Heart right ventricle (tissue), 16 donors: Measurements from ENCODE around the gene RCAN2. TPM values are rescaled to one million over a fixed set of nuclear protein-coding genes. Genes with fewer than 3 reads are reported as not detected.

Experiments
- ATAC-seq, 8 donors: fragments of 200-7000 bp; cut with Tn5 transposase; one replicate each; pipeline ENCODE4 v1.9.1; 2020; ENCODE audit warnings: mild to moderate bottlenecking in 8 of 8, moderate library complexity in 8 of 8, moderate number of reproducible peaks in 1 of 8
- DNase-seq, 2 donors: peaks; one replicate each; pipeline ENCODE4 v3.0.0-alpha.2; 2020
- H3K27ac ChIP-seq, 10 donors: fragments of 200-600 bp; sonication (generic) in 2 of 10; one replicate each; pipeline versions ENCODE4 v1.5.0 to v1.8.0; 2020 to 2022; ENCODE audit warnings: mild to moderate bottlenecking in 3 of 10
- H3K27me3 ChIP-seq, 7 donors: fragments of 200-600 bp; one replicate each; pipeline ENCODE4 v1.8.0; 2021 to 2022; ENCODE audit warnings: mild to moderate bottlenecking in 2 of 7
- H3K36me3 ChIP-seq, 9 donors: fragments of 200-600 bp; sonication (generic) in 1 of 9; one replicate each; pipeline versions ENCODE4 v1.5.0 to v1.8.0; 2020 to 2022; ENCODE audit warnings: mild to moderate bottlenecking in 2 of 9
- H3K4me1 ChIP-seq, 9 donors: fragments of 200-600 bp; sonication (generic) in 1 of 9; one replicate each; pipeline versions ENCODE4 v1.5.0 to v1.8.0; 2020 to 2022; ENCODE audit warnings: mild to moderate bottlenecking in 4 of 9
- H3K4me3 ChIP-seq, 10 donors: fragments of 200-600 bp; sonication (generic) in 2 of 10; one replicate each; pipeline versions ENCODE4 v1.5.0 to v1.8.0; 2020 to 2022; ENCODE audit warnings: mild to moderate bottlenecking in 7 of 10, moderate library complexity in 2 of 10
- H3K9me3 ChIP-seq, 11 donors: fragments of 200-600 bp in 10 of 11; sonication (generic) in 2 of 11; one replicate each; pipeline versions ENCODE4 v1.5.0 to v1.8.0; 2013 to 2022; ENCODE audit warnings: mild to moderate bottlenecking in 2 of 11, control low read depth in 1 of 11, moderate library complexity in 1 of 11
- WGBS, 2 donors: extraction: QIAGEN DNeasy Blood & Tissue Kit; methylation state at CpG; one replicate each; pipeline ENCODE4 v1.1.7; 2013; ENCODE audit warnings: inconsistent platforms in 1 of 2; 5-methylcytosine and 5-hydroxymethylcytosine counted together
- intact Hi-C, 10 donors: fragments of 100-400 bp; cut with DNase I; formaldehyde crosslinking; loops; one replicate each; pipeline versions ENCODE4 v1.11.1 to v1.14.2; 2022
- polyA plus RNA-seq, 2 donors: library from polyadenylated mRNA; stranded (reverse); fragments of 200-250 nt; gene quantifications; one replicate each; pipeline ENCODE4 v1.2.3, GENCODE V29; 2013
- total RNA-seq, 10 donors: library from RNA; stranded (reverse); fragmentation: NEBNext Ultra II Directional in 3 of 10; extraction: Animal tissue kit (Norgen Biotek cat#: 25700) in 3 of 10; gene quantifications; one replicate each; pipeline versions ENCODE4 v1.2.1 to v1.2.4, GENCODE V29; 2021 to 2023
- TF ChIP-seq, protein P1 (sequence below), 9 donors: fragments of 200-600 bp; sonication (generic) in 2 of 9; IDR thresholded peaks; one replicate each; pipeline versions ENCODE4 v1.5.0 to v1.8.0; 2021 to 2022; ENCODE audit warnings: antibody characterized with exemption in 9 of 9, mild to moderate bottlenecking in 5 of 9, moderate library complexity in 1 of 9
- donor health status: Arrhythmogenic right ventricular cardiomyopathy.
- donor health status: ischemic (EF 13 %, LVEDD 7.1; RV severe dilation, severe dysfunction).
- donor health status: healthy with polysubstance abuse.
- donor health status: DM: no; HTN: yes; CAD: no.
- donor health status: DM: no; HTN: no; CAD: no.
- donor health status: ischemic (EF 25% LVEDD 6.9; RV normal size, moderate dysfunction).
- donor health status: ischemic (EF 25% LVEDD 5.7; RV mildly dilated, moderate dysfunction).
- donor health status: healthy.
- donor health status: DM: yes; HTN: yes; CAD: no.
- donor health status: Ischemic cardiomyopathy.
- donor health status: ischemic (EF 35%, LVEDD 5.7; RV mildly dilated, moderate dysfunction).
- donor health status: nonischemic (EF 11% LVEDD 7.7; RV severe dilation, severe dysfunction).
- donor health status: DM: yes; HTN: yes; CAD: no.
- donor health status: PGD.
- donor health status: ischemic (EF 29% LVEDD 5.4; RV normal size, mild dysfunction).
- donor health status: nonischemic (EF 23%, LVEDD 6.1; RV moderate dilation, normal function).

RCAN2 gene
- total and polyA plus RNA-seq, 12 donors: 51.0 to 352 (median 298) TPM

DNA sequence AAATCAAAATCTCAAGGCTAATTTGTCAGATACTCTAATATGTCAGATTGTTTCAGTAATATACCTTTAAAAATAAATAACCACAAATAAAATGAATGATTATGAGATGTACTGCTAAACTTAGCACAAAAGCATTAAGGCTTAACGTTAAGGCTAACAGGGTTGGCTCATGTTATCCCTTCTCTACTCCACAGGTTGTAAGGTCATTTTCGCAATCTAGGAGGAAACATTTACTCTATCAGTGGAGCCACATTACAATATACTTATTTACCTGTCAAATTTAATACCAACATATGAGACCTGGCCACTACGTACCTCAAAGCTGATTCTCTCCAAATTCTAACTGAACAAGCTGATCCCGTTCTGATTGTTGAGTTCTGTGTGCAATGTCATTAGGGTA is 95.7 kb downstream of the RCAN2 start:
- no peak overlapping the region for H3K27ac ChIP-seq
- 65 to 66% methylated on average over 4 of the region's 4 CpGs for WGBS, 2 donors
- no peaks in the 10 kb centered on the region for H3K9me3 ChIP-seq
- no peaks in the 10 kb centered on the region for H3K36me3 ChIP-seq
- intact Hi-C loops: no loop called here
- H3K27me3 ChIP-seq: no peaks in the 10 kb centered on the region
- no peak overlapping the region for H3K4me3 ChIP-seq
- DNase-seq (no peak), ATAC-seq (peak in 1 of 8 donors; percentile 20)
- peaks cover 0 to 53% (median 8%) of the 10 kb centered on the region in 9 donors for H3K4me1 ChIP-seq
- TF ChIP-seq, protein P1, sequence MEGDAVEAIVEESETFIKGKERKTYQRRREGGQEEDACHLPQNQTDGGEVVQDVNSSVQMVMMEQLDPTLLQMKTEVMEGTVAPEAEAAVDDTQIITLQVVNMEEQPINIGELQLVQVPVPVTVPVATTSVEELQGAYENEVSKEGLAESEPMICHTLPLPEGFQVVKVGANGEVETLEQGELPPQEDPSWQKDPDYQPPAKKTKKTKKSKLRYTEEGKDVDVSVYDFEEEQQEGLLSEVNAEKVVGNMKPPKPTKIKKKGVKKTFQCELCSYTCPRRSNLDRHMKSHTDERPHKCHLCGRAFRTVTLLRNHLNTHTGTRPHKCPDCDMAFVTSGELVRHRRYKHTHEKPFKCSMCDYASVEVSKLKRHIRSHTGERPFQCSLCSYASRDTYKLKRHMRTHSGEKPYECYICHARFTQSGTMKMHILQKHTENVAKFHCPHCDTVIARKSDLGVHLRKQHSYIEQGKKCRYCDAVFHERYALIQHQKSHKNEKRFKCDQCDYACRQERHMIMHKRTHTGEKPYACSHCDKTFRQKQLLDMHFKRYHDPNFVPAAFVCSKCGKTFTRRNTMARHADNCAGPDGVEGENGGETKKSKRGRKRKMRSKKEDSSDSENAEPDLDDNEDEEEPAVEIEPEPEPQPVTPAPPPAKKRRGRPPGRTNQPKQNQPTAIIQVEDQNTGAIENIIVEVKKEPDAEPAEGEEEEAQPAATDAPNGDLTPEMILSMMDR (IDR thresholded peaks at IDR 0.05): no peak

DNA sequence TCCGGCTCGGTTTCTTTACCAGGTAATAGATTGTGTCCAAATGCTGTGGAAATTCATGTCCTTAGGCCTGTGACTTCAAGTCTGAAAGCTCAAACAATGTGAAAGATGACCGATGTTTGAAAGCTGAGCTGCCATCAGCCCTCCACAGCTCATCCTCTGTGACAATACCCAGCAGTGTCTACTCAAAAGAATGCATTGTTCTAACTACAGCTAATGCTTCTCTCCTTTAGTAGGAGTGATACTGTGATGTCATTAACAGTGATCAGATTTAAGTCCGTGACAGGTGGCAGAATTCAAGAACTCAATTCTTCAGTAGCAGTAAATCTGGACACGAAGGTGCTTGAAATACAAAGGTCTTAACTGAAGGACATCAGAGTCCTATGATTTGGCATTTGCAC is 97.3 kb downstream of the RCAN2 start:
- intact Hi-C loops: no loop called here
- DNase-seq: no peak
- no peaks in the 10 kb centered on the region for H3K36me3 ChIP-seq
- H3K4me3 ChIP-seq: no peak overlapping the region
- peaks cover 0 to 37% (median 4%) of the 10 kb centered on the region in 9 donors for H3K4me1 ChIP-seq
- peak overlapping the region in 1 of 10 donors; percentile 5 for H3K27ac ChIP-seq
- WGBS, 2 donors: 57 to 68% methylated on average over 5 of the region's 5 CpGs
- H3K27me3 ChIP-seq: no peaks in the 10 kb centered on the region
- no peaks in the 10 kb centered on the region for H3K9me3 ChIP-seq
- TF ChIP-seq, protein P1 (IDR thresholded peaks at IDR 0.05): no peak
- no peak for ATAC-seq

DNA sequence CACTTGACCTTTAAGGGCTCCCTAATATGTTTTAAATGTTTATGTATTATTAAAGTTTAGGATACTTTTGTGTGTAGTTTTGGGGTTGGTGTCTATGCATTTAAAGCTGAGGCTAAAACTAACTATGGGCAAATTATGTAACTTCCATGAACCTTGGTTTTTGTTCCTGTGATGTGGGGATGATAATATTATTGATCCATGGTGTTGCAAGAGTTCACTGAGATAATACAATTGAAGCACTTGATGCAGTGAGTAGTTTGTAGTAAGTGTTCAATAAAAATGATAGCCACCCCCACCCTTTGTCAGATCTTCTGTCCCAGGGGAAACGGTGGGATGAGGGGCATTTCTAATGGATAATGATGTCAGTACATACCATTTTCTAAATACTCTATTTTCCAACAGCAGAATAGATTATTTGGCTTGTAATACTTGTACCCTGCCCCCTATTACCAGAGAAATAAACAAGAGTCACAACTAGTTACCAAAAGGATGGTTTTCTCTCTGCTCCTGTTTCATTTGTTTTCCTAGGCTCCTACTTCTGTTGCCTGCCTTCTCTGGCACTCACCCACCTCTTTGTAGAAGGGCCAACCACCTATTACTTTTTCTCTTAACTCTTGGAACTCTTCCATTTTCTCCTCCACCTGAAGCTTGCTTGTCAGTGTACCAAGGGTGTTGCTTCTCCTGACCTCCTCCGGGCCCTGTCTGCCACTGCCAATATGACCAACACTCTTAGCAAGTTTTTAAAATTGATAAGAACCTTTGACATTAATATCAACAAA is 97.9 kb downstream of the RCAN2 start:
- WGBS, 2 donors: 64 to 80% methylated on average over 2 of the region's 2 CpGs
- no peak for DNase-seq
- intact Hi-C loops: no loop called here

DNA sequence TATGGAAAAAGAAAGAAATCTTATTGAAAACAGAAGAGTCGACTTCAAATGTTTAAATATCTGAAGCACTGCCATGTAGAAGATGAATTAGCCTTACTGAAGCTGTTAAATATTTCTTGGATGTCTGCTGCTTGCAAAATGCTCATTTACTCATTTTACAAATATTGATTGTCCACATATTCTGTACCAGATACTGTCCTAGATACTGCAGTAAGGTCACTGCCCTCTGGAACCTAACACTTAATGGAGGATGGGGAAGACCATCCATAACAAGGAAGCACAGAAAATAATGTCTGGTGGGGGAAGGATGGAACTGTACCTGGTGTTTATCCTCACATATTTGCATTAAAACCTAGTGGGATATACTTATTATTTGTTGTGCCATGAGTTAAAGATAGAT is 99.0 kb downstream of the RCAN2 start:
- 89 to 90% methylated on average over 1 of the region's 1 CpG for WGBS, 2 donors
- intact Hi-C loops: no loop called here

More for the DNA sequence above, 97.9 kb downstream of the RCAN2 start:
- no peaks in the 10 kb centered on the region for H3K9me3 ChIP-seq
- peak in 1 of 8 donors; percentile 19 for ATAC-seq
- peak overlapping the region in 1 of 10 donors; percentile 5 for H3K27ac ChIP-seq
- no peaks in the 10 kb centered on the region for H3K36me3 ChIP-seq
- H3K4me1 ChIP-seq: peaks cover 0 to 36% (median 4%) of the 10 kb centered on the region in 9 donors
- H3K4me3 ChIP-seq: no peak overlapping the region
- TF ChIP-seq, protein P1 (IDR thresholded peaks at IDR 0.05): no peak
- no peaks in the 10 kb centered on the region for H3K27me3 ChIP-seq

More for the DNA sequence above, 99.0 kb downstream of the RCAN2 start:
- Histone ChIP-seq H3K4me1 (peaks cover 0 to 31% (median 4%) of the 10 kb centered on the region in 9 donors), H3K27me3 (no peaks in the 10 kb centered on the region), H3K36me3 (no peaks in the 10 kb centered on the region), H3K9me3 (peaks cover 0 to 4% (median 0%) of the 10 kb centered on the region in 11 donors), H3K27ac (no peak overlapping the region), H3K4me3 (no peak overlapping the region)
- ATAC-seq (no peak), DNase-seq (no peak)
- TF ChIP-seq, protein P1 (IDR thresholded peaks at IDR 0.05): no peak
